ENCODE data around the gene SYNE2. TPM values are rescaled to one million over a fixed set of nuclear protein-coding genes. Genes with fewer than 3 reads are reported as not detected.

The SYNE2 gene
- total RNA-seq, 4 donors from 2014 or later = 314 to 379 (median 342) TPM

- H3K36me3 ChIP-seq = peaks cover 8 to 10% of the 10 kb centered on the region in 2 donors
- 77 to 82% methylated on average over 4 of the region's 4 CpGs for WGBS, 2 donors
Measured at GRCh38 chr14:64092338-64092737, 239.5 kb downstream of the SYNE2 start.

GRCh38 chr14:64092940-64093339 is 240.1 kb downstream of the SYNE2 start:
- peak; percentile 68 for DNase-seq
- Histone ChIP-seq H3K4me3 (replicated peaks in 1 of 3) (no peak overlapping the region), H3K9me3 (no peaks in the 10 kb centered on the region), H3K4me1 (peaks cover 46 to 49% of the 10 kb centered on the region in 2 donors), H3K27me3 (no peaks in the 10 kb centered on the region), H3K27ac (peak overlapping the region; percentile 50 to 79 (median 77)), H3K36me3 (peaks cover 3 to 6% of the 10 kb centered on the region in 2 donors)
- intact Hi-C loops (cut with DNase I) = no loop called here
- 60 to 70% methylated on average over 5 of the region's 5 CpGs for WGBS, 2 donors
- TF ChIP-seq POLR2A (IDR thresholded peaks at IDR 0.05) = peak in 1 of 2 donors; percentile 43
- TF ChIP-seq CTCF (IDR thresholded peaks at IDR 0.05) = no peak

More at GRCh38 chr14:64092338-64092737, 239.5 kb downstream of the SYNE2 start:
- intact Hi-C loops (cut with DNase I) = no loop called here
- TF ChIP-seq CTCF (IDR thresholded peaks at IDR 0.05) (no peak), POLR2A (IDR thresholded peaks at IDR 0.05) (no peak)
- DNase-seq = no peak
- Histone ChIP-seq H3K4me1 (peaks cover 44 to 46% of the 10 kb centered on the region in 2 donors), H3K27me3 (no peaks in the 10 kb centered on the region), H3K9me3 (no peaks in the 10 kb centered on the region), H3K27ac (peak overlapping the region; percentile 50 to 79 (median 77)), H3K4me3 (replicated peaks in 1 of 3) (no peak overlapping the region)

- no peak overlapping the region for H3K4me3 ChIP-seq (replicated peaks in 1 of 3)
- intact Hi-C loops (cut with DNase I) = no loop called here
- H3K27me3 ChIP-seq = no peaks in the 10 kb centered on the region
- TF ChIP-seq CTCF (IDR thresholded peaks at IDR 0.05) (no peak), POLR2A (IDR thresholded peaks at IDR 0.05) (no peak)
- peaks cover 43 to 47% of the 10 kb centered on the region in 2 donors for H3K4me1 ChIP-seq
- H3K36me3 ChIP-seq = no peaks in the 10 kb centered on the region
- no peak overlapping the region for H3K27ac ChIP-seq
- H3K9me3 ChIP-seq = no peaks in the 10 kb centered on the region
- 95 to 97% methylated on average over 3 of the region's 3 CpGs for WGBS, 2 donors
- DNase-seq = no peak
Measured at GRCh38 chr14:64095620-64096019, 242.8 kb downstream of the SYNE2 start.

DNA sequence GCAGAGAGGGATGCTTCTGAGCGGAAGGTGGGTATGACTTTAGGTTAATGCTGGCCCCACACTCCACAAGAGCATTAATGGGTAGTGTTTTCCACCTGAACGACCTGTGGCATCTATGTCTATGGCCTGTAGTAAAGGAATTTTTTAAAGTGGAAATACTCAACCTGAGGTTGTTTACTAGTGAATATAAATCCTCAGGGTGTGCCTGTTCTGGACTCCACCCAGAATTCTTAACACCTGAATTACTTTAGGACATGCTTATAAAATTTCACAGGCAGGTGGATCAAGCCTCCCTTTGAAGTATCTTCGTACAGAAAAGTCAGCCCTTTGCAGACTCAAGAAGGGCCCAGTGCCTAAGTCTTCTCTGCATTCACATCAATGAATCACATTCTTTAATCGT is 245.3 kb downstream of the SYNE2 start:
- no peak overlapping the region for H3K4me3 ChIP-seq (replicated peaks in 1 of 3)
- WGBS, 2 donors = 50 to 56% methylated on average over 4 of the region's 4 CpGs
- intact Hi-C loops (cut with DNase I) = no loop called here

More for the DNA sequence above, 245.3 kb downstream of the SYNE2 start:
- peaks cover 23 to 25% of the 10 kb centered on the region in 2 donors for H3K4me1 ChIP-seq
- no peaks in the 10 kb centered on the region for H3K9me3 ChIP-seq
- no peaks in the 10 kb centered on the region for H3K27me3 ChIP-seq
- DNase-seq = no peak
- TF ChIP-seq CTCF (IDR thresholded peaks at IDR 0.05) (no peak), POLR2A (IDR thresholded peaks at IDR 0.05) (no peak)
- no peaks in the 10 kb centered on the region for H3K36me3 ChIP-seq
- peak overlapping the region in 2 of 3 donors; percentile 53 to 71 for H3K27ac ChIP-seq
